Natural killer cell (primary cell): ENCODE measurements around the gene CD151. TPM values are rescaled to one million over a fixed set of nuclear protein-coding genes. Genes with fewer than 3 reads are reported as not detected.

Experiments
- ATAC-seq, 3 donors: fragments of 150-1000 bp in 2 of 3; fragments of 200-7000 bp in 1 of 3; cut with Tn5 transposase; 1 replicate in 1 of 3; 2 replicates in 2 of 3; pipeline ENCODE4 v1.10.0; 2021; ENCODE audit warnings: mild to moderate bottlenecking in 2 of 3, moderate library complexity in 2 of 3
- DNase-seq, 2 donors: peaks; one replicate each; pipeline versions ENCODE4 v3.0.0 to v3.0.0-alpha.2; 2013 to 2021; ENCODE audit warnings: mixed read lengths in 1 of 2
- H3K27ac ChIP-seq: one replicate; pipeline ENCODE4 v1.5.1; 2013; ENCODE audit warnings: mild to moderate bottlenecking, low read length
- H3K27me3 ChIP-seq: one replicate; pipeline ENCODE4 v1.6.1; 2013; ENCODE audit warnings: low read length; ENCODE audit not compliant: control insufficient read depth, insufficient read depth
- H3K36me3 ChIP-seq: one replicate; pipeline ENCODE4 v1.6.1; 2013; ENCODE audit warnings: low read length; ENCODE audit not compliant: control insufficient read depth, insufficient read depth
- H3K4me1 ChIP-seq: one replicate; pipeline ENCODE4 v1.6.1; 2013; ENCODE audit warnings: low read length; ENCODE audit not compliant: control insufficient read depth, insufficient read depth
- H3K4me3 ChIP-seq: one replicate; pipeline ENCODE4 v1.5.1; 2013; ENCODE audit warnings: low read length
- H3K9me3 ChIP-seq: one replicate; pipeline ENCODE4 v1.6.1; 2013; ENCODE audit warnings: low read length; ENCODE audit not compliant: control insufficient read depth, insufficient read depth
- H3K27ac Mint-ChIP-seq, 2 donors: one replicate each; pipeline ENCODE4 v1.8.0; 2022; ENCODE audit warnings: mild to moderate bottlenecking in 2 of 2, mixed read lengths in 2 of 2, moderate library complexity in 1 of 2
- H3K27me3 Mint-ChIP-seq, 2 donors: one replicate each; pipeline ENCODE4 v1.8.0; 2022; ENCODE audit warnings: low read depth in 2 of 2, mixed read lengths in 2 of 2
- H3K36me3 Mint-ChIP-seq: one replicate; pipeline ENCODE4 v1.8.0; 2022; ENCODE audit warnings: mixed read lengths
- H3K4me1 Mint-ChIP-seq, 2 donors: one replicate each; pipeline ENCODE4 v1.8.0; 2022; ENCODE audit warnings: mixed read lengths in 2 of 2
- H3K4me3 Mint-ChIP-seq: one replicate; pipeline ENCODE4 v1.8.0; 2022; ENCODE audit warnings: mild to moderate bottlenecking, moderate library complexity, mixed read lengths
- H3K9me3 Mint-ChIP-seq, 2 donors: one replicate each; pipeline ENCODE4 v1.8.0; 2022; ENCODE audit warnings: mixed read lengths in 2 of 2
- CTCF ChIP-seq: fragments of 200-600 bp; IDR thresholded peaks from one replicate; pipeline ENCODE4 v1.8.0; 2022; ENCODE audit warnings: antibody characterized with exemption
- WGBS: methylation state at CpG from one replicate; pipeline ENCODE4 v1.1.7; 2013; ENCODE audit warnings: missing lambda C conversion rate; ENCODE audit not compliant: insufficient coverage; 5-methylcytosine and 5-hydroxymethylcytosine counted together
- intact Hi-C: fragments of 100-400 bp; cut with micrococcal nuclease; formaldehyde crosslinking; loops from one replicate; pipeline ENCODE4 v1.14.2; 2022
- total RNA-seq, 4 donors: library from RNA; stranded (reverse); fragments of 120-200 nt in 1 of 4; gene quantifications; one replicate each; pipeline versions ENCODE4 v1.2.3 to v1.2.4, GENCODE V29; 2013 to 2022

CD151 gene
- total RNA-seq, 3 donors from 2014 or later (not counting 1 experiment from before 2014, with no cell fraction given): 40.9 to 68.3 (median 52.9) TPM

DNA sequence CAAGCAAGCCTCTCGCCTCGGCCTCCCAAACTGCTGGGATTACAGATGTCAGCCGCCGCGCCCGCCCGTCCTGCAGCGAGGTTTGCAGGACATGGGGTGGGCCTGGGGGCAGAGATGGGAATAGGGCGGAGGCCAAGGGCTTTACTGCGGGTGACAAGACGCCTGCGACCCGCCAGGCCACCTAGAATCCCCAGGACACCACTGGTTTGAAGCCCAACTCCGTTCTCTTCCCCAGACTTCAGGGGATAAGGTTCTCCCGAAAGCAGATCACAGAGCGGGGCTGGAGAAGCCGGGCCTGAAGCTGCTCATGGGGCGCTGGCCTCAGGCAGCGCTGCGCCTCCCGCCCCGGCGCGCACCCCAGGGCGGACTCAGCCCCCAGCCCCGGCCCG is 9.2 kb downstream of the CD151 start:
- H3K27ac Mint-ChIP-seq: peak overlapping the region in 1 of 2 donors; percentile 75
- H3K4me3 Mint-ChIP-seq: peak overlapping the region; percentile 86
- H3K27me3 Mint-ChIP-seq: no peaks in the 10 kb centered on the region
- H3K9me3 Mint-ChIP-seq: no peaks in the 10 kb centered on the region
- DNase-seq: no peak
- ATAC-seq: peak; percentile 23 to 35 (median 33)
- Histone ChIP-seq H3K27ac (peak overlapping the region; percentile 58), H3K4me3 (peak overlapping the region; percentile 70), H3K4me1 (peaks cover 71% of the 10 kb centered on the region), H3K9me3 (no peaks in the 10 kb centered on the region), H3K36me3 (peaks cover 23% of the 10 kb centered on the region), H3K27me3 (no peaks in the 10 kb centered on the region)
- H3K36me3 Mint-ChIP-seq: no peaks in the 10 kb centered on the region
- intact Hi-C loops: loop anchor here (10.0 kb wide), 1 partner anchor 73 kb away; the partner anchor contains the start of gene CHID1
- WGBS: 1% methylated on average over 27 of the region's 27 CpGs
- no peak for TF ChIP-seq CTCF
- peaks cover 7 to 44% of the 10 kb centered on the region in 2 donors for H3K4me1 Mint-ChIP-seq

- H3K36me3 ChIP-seq: peaks cover 23% of the 10 kb centered on the region
- WGBS: under 1% methylated on average over 87 of the region's 87 CpGs
- intact Hi-C loops: loop anchor here (10.0 kb wide), 1 partner anchor 72 kb away; the partner anchor contains the start of gene CHID1
- ATAC-seq (peak; percentile 83 to 89 (median 83)), DNase-seq (peak; percentile 88 to 94)
- peak within 1 kb of the TSS; percentile 70 for H3K4me3 ChIP-seq
- no peaks in the 10 kb centered on the region for H3K36me3 Mint-ChIP-seq
- H3K9me3 ChIP-seq: no peaks in the 10 kb centered on the region
- peaks cover 66% of the 10 kb centered on the region for H3K4me1 ChIP-seq
- peak within 1 kb of the TSS; percentile 86 for H3K4me3 Mint-ChIP-seq
- H3K4me1 Mint-ChIP-seq: peaks cover 4 to 39% of the 10 kb centered on the region in 2 donors
- H3K9me3 Mint-ChIP-seq: no peaks in the 10 kb centered on the region
- TF ChIP-seq CTCF: no peak
- peak within 1 kb of the TSS; percentile 58 for H3K27ac ChIP-seq
- H3K27me3 ChIP-seq: no peaks in the 10 kb centered on the region
- no peaks in the 10 kb centered on the region for H3K27me3 Mint-ChIP-seq
- peak within 1 kb of the TSS in 1 of 2 donors; percentile 75 for H3K27ac Mint-ChIP-seq
Measured at GRCh38 chr11:842370-843002, 9.7 kb downstream of the CD151 start, which contains the start of the genes POLR2L and TSPAN4. TSS of gene POLR2L (minus strand) at chr11:842529. CDS start at chr11:842508, 21 bp downstream. TSS of gene TSPAN4 (plus strand) at chr11:842852. CDS start at chr11:850305, 7,453 bp downstream.

- H3K27me3 ChIP-seq: peaks cover under 1% of the 10 kb centered on the region
- Mint-ChIP-seq H3K27me3 (no peaks in the 10 kb centered on the region), H3K4me3 (peak overlapping the region; percentile 81), H3K9me3 (no peaks in the 10 kb centered on the region), H3K36me3 (no peaks in the 10 kb centered on the region), H3K27ac (peak overlapping the region in 1 of 2 donors; percentile 72), H3K4me1 (peaks cover 0 to 33% of the 10 kb centered on the region in 2 donors)
- peak in 1 of 2 donors; percentile 38 for DNase-seq
- H3K4me1 ChIP-seq: peaks cover 64% of the 10 kb centered on the region
- no peak for TF ChIP-seq CTCF
- intact Hi-C loops: loop anchor here (10.0 kb wide), 1 partner anchor 72 kb away; the partner anchor contains the start of gene CHID1
- peaks cover 23% of the 10 kb centered on the region for H3K36me3 ChIP-seq
- H3K27ac ChIP-seq: no peak overlapping the region
- H3K4me3 ChIP-seq: peak overlapping the region; percentile 56
- under 1% methylated on average over 53 of the region's 53 CpGs for WGBS
- H3K9me3 ChIP-seq: no peaks in the 10 kb centered on the region
- ATAC-seq: no peak
Measured at GRCh38 chr11:843086-843734, 10.5 kb downstream of the CD151 start.
